Neural crest cell (in vitro differentiated cells): Measurements from ENCODE around the gene CDYL. TPM values are rescaled to one million over a fixed set of nuclear protein-coding genes. Genes with fewer than 3 reads are reported as not detected.

Source experiments
- DNase-seq: peaks from one replicate; pipeline ENCODE4 v3.0.0; 2021; ENCODE audit warnings: low read depth, mixed read lengths, low spot score
- H3K27ac Mint-ChIP-seq: one replicate; pipeline ENCODE4 v1.8.0; 2021; ENCODE audit warnings: mild to moderate bottlenecking, mixed read lengths; ENCODE audit not compliant: unreplicated experiment
- H3K27me3 Mint-ChIP-seq: 2 replicates; pipeline ENCODE4 v1.8.0; 2021; ENCODE audit warnings: low read depth, mild to moderate bottlenecking, mixed read lengths
- H3K36me3 Mint-ChIP-seq: 2 replicates; pipeline ENCODE4 v1.8.0; 2021; ENCODE audit warnings: low read depth, mild to moderate bottlenecking, mixed read lengths
- H3K4me1 Mint-ChIP-seq: 2 replicates; pipeline ENCODE4 v1.8.0; 2021; ENCODE audit warnings: mixed read lengths
- H3K4me3 Mint-ChIP-seq: one replicate; pipeline ENCODE4 v1.8.0; 2021; ENCODE audit warnings: mild to moderate bottlenecking, mixed read lengths
- H3K9me3 Mint-ChIP-seq: 2 replicates; pipeline ENCODE4 v1.8.0; 2021; ENCODE audit warnings: mixed read lengths
- total RNA-seq: library from RNA; stranded (reverse); gene quantifications from 2 replicates; pipeline ENCODE4 v1.2.1, GENCODE V29; 2021
- TF ChIP-seq, protein P1 (sequence below): fragments of 200-600 bp; sonication (generic); conservative IDR thresholded peaks from 2 replicates; pipeline ENCODE4 v1.5.0; 2021; ENCODE audit warnings: antibody characterized with exemption, mild to moderate bottlenecking

The CDYL gene
- total RNA-seq, 1 donor from 2014 or later: 54.2 TPM

DNA sequence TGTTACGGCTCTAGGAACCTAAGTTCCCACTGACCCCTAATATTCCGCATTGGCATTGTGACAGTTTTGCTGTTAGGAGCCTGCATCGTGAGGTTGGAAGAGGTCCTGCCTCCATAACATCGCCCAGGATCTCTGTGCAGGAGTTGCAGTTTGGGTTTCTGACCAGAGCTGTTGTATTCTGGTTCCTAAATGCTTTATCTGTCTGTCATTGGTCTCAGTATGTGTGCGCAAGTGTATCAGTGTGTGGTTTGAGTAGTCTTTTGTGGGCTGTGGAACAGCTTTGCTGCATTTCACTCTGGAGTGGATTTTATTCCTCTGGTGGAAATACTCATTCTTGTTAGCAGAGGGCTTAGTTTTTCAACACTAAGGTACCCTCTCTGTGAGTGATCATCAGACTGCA, 95.6 kb downstream of the CDYL start:
- no peaks in the 10 kb centered on the region for H3K27me3 Mint-ChIP-seq
- peaks cover 15% of the 10 kb centered on the region for H3K36me3 Mint-ChIP-seq
- H3K4me3 Mint-ChIP-seq: no peak overlapping the region
- H3K9me3 Mint-ChIP-seq: peaks cover 13% of the 10 kb centered on the region
- no peak for DNase-seq
- H3K27ac Mint-ChIP-seq: no peak overlapping the region
- TF ChIP-seq, protein P1, sequence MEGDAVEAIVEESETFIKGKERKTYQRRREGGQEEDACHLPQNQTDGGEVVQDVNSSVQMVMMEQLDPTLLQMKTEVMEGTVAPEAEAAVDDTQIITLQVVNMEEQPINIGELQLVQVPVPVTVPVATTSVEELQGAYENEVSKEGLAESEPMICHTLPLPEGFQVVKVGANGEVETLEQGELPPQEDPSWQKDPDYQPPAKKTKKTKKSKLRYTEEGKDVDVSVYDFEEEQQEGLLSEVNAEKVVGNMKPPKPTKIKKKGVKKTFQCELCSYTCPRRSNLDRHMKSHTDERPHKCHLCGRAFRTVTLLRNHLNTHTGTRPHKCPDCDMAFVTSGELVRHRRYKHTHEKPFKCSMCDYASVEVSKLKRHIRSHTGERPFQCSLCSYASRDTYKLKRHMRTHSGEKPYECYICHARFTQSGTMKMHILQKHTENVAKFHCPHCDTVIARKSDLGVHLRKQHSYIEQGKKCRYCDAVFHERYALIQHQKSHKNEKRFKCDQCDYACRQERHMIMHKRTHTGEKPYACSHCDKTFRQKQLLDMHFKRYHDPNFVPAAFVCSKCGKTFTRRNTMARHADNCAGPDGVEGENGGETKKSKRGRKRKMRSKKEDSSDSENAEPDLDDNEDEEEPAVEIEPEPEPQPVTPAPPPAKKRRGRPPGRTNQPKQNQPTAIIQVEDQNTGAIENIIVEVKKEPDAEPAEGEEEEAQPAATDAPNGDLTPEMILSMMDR: no peak
- H3K4me1 Mint-ChIP-seq: peaks cover 23% of the 10 kb centered on the region

DNA sequence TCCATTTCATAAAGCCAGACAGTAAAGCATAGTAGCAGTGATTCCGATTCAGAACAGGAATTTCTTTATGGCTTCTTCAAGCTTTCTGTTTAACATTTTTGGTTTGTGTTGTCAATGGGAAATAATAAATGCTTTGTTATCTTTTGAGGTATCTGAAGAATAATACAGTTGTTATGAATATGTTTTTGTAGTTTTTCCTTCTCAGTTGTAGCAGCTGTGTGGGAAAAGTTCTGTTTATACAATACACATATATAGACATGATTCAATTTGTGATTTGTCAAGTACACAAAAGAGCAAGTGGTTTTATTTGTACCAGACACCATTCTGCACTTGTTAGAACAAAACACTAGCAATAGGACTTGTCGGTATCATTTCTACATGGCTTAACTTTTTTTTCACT, 96.6 kb downstream of the CDYL start:
- H3K36me3 Mint-ChIP-seq: peaks cover 5% of the 10 kb centered on the region
- H3K9me3 Mint-ChIP-seq: peaks cover 5% of the 10 kb centered on the region
- no peak for DNase-seq
- H3K27ac Mint-ChIP-seq: no peak overlapping the region
- H3K27me3 Mint-ChIP-seq: no peaks in the 10 kb centered on the region
- no peak overlapping the region for H3K4me3 Mint-ChIP-seq
- TF ChIP-seq, protein P1: no peak
- H3K4me1 Mint-ChIP-seq: peaks cover 27% of the 10 kb centered on the region

- DNase-seq: no peak
- Mint-ChIP-seq H3K4me3 (no peak overlapping the region), H3K27me3 (no peaks in the 10 kb centered on the region), H3K4me1 (peaks cover 27% of the 10 kb centered on the region), H3K27ac (no peak overlapping the region), H3K36me3 (peaks cover 2% of the 10 kb centered on the region), H3K9me3 (peaks cover 2% of the 10 kb centered on the region)
- TF ChIP-seq, protein P1: no peak
Observed at GRCh38 chr6:4873928-4874327, 97.7 kb downstream of the CDYL start.

DNA sequence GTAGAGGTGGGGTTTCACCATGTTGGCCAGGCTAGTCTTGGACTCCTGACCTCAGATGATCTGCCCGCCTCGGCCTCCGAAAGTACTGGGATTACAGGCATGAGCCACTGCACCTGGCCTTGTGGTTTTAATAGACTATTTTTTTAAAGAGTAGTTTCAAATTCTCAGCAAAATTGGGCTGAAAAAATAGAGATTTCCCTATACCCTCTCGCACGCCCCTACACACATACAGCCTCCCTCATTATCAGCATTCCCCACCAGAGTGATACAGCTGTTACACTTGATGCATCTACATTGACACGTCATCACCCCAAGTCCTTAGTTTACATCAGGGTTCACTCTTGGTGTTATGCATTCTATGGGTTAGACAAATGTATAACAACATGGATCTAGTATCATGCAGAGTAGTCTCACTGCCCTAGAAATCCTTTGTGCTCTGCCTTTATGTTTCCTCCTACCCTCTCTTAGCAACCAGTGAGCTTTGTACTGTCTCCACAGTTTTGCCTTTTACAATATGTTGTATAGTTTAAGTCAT, 103.6 kb downstream of the CDYL start:
- H3K4me1 Mint-ChIP-seq: peaks cover 12% of the 10 kb centered on the region
- no peak for DNase-seq
- no peaks in the 10 kb centered on the region for H3K27me3 Mint-ChIP-seq
- no peaks in the 10 kb centered on the region for H3K9me3 Mint-ChIP-seq
- H3K27ac Mint-ChIP-seq: no peak overlapping the region
- H3K36me3 Mint-ChIP-seq: peaks cover 3% of the 10 kb centered on the region
- no peak overlapping the region for H3K4me3 Mint-ChIP-seq
- TF ChIP-seq, protein P1: no peak

DNA sequence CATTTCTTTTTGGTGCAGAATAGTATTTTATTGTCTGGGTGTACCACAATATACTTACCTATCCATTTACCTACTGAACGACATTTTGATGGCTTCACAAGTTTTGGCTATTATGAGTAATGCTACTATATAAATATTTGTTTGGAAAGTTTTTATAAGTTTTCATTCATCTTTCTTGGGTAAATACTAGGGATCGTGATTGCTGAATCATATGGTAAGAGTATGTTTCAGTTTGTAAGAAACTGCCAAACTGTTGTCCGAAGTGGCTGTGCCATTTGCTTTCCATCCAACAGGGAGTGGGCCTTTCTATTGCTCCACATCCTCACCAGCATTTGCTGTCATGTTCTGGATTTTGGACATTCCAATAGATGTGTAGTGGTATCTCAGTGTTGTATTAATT, 104.2 kb downstream of the CDYL start:
- no peaks in the 10 kb centered on the region for H3K9me3 Mint-ChIP-seq
- no peak overlapping the region for H3K27ac Mint-ChIP-seq
- no peaks in the 10 kb centered on the region for H3K27me3 Mint-ChIP-seq
- DNase-seq: no peak
- H3K4me1 Mint-ChIP-seq: peaks cover 10% of the 10 kb centered on the region
- H3K4me3 Mint-ChIP-seq: no peak overlapping the region
- TF ChIP-seq, protein P1: no peak
- H3K36me3 Mint-ChIP-seq: peaks cover 3% of the 10 kb centered on the region
